ENCODE data around the gene GRIN1. TPM values are rescaled to one million over a fixed set of nuclear protein-coding genes. Genes with fewer than 3 reads are reported as not detected.
A peak's percentile ranks its signal among the peaks of the same experiment; 100 is the strongest.

GRIN1 gene
- total and polyA plus RNA-seq, 10 of the 15 experiments (the other 5 are each of a cell fraction or from before 2014, with no cell fraction given) = 0.05 to 0.10 (median 0.06) TPM; not detected in 6

DNA sequence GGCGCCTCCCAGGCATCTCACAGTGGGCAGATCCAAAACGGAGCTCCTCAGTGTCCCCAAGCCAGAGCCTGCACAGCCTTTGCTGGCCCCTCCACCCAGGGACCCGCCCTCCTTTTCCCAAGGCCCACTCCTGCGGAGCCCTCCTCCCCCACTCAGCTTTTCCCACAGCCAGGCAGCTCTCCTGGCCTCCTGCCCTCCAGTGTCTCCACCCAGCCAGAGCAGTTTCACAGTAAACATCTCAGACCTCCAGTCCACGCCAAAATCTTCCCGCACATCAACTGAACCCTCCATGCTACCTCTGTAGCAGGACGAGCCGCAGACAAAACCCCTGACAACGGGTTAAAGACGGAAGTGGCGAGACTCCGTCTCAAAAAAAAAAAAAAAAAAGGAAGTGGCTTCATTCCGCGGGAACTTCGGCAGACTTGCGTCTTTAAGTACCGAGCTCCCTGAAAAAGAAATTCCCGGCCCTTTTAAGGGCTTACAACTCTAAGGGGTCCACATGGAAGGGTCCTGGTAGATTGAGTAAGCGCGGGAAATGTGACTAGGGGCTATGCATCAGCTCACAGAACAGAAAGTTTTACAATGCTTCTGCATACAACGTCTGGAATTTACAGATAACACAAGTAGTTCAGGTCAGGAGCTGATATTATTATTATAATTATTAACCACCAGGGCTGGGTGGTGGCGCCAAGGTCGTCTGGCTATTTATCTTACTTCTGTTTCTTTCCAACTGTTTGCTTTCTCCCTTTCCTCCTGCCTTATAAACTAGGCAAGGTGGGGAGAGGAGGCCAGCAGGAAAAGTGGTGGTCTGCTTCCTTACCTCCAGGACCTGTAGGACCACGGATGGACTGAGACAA, 11.4 kb upstream of the GRIN1 start (continued):
- TF ChIP-seq EGR1 (IDR thresholded peaks at IDR 0.05; ENCODE audit: borderline replicate concordance in 1 of 2, low read depth in 2 of 2, low read length in 2 of 2) = no peak
- TF ChIP-seq, protein P1, sequence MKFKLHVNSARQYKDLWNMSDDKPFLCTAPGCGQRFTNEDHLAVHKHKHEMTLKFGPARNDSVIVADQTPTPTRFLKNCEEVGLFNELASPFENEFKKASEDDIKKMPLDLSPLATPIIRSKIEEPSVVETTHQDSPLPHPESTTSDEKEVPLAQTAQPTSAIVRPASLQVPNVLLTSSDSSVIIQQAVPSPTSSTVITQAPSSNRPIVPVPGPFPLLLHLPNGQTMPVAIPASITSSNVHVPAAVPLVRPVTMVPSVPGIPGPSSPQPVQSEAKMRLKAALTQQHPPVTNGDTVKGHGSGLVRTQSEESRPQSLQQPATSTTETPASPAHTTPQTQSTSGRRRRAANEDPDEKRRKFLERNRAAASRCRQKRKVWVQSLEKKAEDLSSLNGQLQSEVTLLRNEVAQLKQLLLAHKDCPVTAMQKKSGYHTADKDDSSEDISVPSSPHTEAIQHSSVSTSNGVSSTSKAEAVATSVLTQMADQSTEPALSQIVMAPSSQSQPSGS (IDR thresholded peaks at IDR 0.05; ENCODE audit: low read length) = no peak
- no peak for TF ChIP-seq ZNF687 (IDR thresholded peaks at IDR 0.05)
- TF ChIP-seq EZH2 (IDR thresholded peaks at IDR 0.05; ENCODE audit: borderline replicate concordance, control insufficient read depth, low read depth, low read length) = no peak
- no peak for TF ChIP-seq RCOR1 (conservative IDR thresholded peaks at IDR 0.05; ENCODE audit: low read depth, low read length)
- peak; percentile 40; the same call in 1 of the 2 replicates for TF ChIP-seq BMI1 (IDR thresholded peaks at IDR 0.05; ENCODE audit: borderline replicate concordance)
- TF ChIP-seq BCLAF1 (IDR thresholded peaks at IDR 0.05) = no peak
- TF ChIP-seq YY1 (IDR thresholded peaks at IDR 0.05; ENCODE audit: low read depth, low read length) = no peak
- no peak for TF ChIP-seq ZNF207 (IDR thresholded peaks at IDR 0.05; ENCODE audit: borderline replicate concordance)
- TF ChIP-seq, protein P2, sequence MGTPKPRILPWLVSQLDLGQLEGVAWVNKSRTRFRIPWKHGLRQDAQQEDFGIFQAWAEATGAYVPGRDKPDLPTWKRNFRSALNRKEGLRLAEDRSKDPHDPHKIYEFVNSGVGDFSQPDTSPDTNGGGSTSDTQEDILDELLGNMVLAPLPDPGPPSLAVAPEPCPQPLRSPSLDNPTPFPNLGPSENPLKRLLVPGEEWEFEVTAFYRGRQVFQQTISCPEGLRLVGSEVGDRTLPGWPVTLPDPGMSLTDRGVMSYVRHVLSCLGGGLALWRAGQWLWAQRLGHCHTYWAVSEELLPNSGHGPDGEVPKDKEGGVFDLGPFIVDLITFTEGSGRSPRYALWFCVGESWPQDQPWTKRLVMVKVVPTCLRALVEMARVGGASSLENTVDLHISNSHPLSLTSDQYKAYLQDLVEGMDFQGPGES (IDR thresholded peaks at IDR 0.05) = no peak
- no peak for TF ChIP-seq POLR2AphosphoS2 (IDR thresholded peaks at IDR 0.05; ENCODE audit: low read depth, low read length)
- no peak for TF ChIP-seq ZNF217 (IDR thresholded peaks at IDR 0.05)
- TF ChIP-seq MTA3 (IDR thresholded peaks at IDR 0.05; ENCODE audit: borderline replicate concordance, low read length) = no peak
- TF ChIP-seq SUPT20H (IDR thresholded peaks at IDR 0.05; ENCODE audit: borderline replicate concordance, control insufficient read depth, low read depth, low read length) = no peak
- TF ChIP-seq ZBTB11 (CRISPR knock-in tag; IDR thresholded peaks at IDR 0.05) = peak; percentile 51; the same call in 1 of the 2 replicates
